ENCODE data around the gene SLC6A13. TPM values are rescaled to one million over a fixed set of nuclear protein-coding genes. Genes with fewer than 3 reads are reported as not detected.

The SLC6A13 gene
- total and polyA plus RNA-seq, 12 donors, result 0.87 to 6.1 (median 3.2) TPM

GRCh38 chr12:242496-242895 is 20.1 kb downstream of the SLC6A13 start:
- Histone ChIP-seq H3K4me3 (no peak overlapping the region), H3K27ac (no peak overlapping the region), H3K9me3 (peaks cover 0 to 15% (median 6%) of the 10 kb centered on the region in 11 donors), H3K27me3 (no peaks in the 10 kb centered on the region), H3K36me3 (no peaks in the 10 kb centered on the region), H3K4me1 (no peaks in the 10 kb centered on the region)
- WGBS, 2 donors, result 93% methylated on average over 15 of the region's 15 CpGs
- no peak for ATAC-seq
- intact Hi-C loops (cut with DNase I), result no loop called here
- no peak for DNase-seq
- TF ChIP-seq, protein P1, sequence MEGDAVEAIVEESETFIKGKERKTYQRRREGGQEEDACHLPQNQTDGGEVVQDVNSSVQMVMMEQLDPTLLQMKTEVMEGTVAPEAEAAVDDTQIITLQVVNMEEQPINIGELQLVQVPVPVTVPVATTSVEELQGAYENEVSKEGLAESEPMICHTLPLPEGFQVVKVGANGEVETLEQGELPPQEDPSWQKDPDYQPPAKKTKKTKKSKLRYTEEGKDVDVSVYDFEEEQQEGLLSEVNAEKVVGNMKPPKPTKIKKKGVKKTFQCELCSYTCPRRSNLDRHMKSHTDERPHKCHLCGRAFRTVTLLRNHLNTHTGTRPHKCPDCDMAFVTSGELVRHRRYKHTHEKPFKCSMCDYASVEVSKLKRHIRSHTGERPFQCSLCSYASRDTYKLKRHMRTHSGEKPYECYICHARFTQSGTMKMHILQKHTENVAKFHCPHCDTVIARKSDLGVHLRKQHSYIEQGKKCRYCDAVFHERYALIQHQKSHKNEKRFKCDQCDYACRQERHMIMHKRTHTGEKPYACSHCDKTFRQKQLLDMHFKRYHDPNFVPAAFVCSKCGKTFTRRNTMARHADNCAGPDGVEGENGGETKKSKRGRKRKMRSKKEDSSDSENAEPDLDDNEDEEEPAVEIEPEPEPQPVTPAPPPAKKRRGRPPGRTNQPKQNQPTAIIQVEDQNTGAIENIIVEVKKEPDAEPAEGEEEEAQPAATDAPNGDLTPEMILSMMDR (IDR thresholded peaks at IDR 0.05), result no peak

DNA sequence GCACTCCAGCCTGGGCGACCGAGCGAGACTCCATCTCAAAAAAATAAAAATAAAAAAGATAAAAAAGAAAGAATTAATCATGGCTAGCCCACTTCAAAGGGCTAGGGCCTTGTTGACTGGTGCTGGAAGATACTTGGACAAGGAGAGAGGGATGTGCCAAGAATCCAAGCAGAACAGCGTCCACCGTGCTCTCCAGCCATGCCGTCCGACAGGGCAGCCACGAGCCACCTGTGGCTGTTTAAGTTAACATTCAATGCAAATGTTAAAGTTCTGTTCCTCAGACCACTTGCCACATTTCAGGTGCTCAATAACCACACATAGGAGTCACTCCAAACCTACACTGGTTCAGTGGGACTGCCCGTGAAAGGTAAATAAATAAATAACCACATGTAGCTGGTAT is 21.4 kb downstream of the SLC6A13 start:
- no peak overlapping the region for H3K27ac ChIP-seq
- no peaks in the 10 kb centered on the region for H3K36me3 ChIP-seq
- ATAC-seq (no peak), DNase-seq (no peak)
- TF ChIP-seq, protein P1 (IDR thresholded peaks at IDR 0.05), result no peak
- no peaks in the 10 kb centered on the region for H3K4me1 ChIP-seq
- intact Hi-C loops (cut with DNase I), result no loop called here
- no peaks in the 10 kb centered on the region for H3K27me3 ChIP-seq
- peaks cover 0 to 12% (median 0%) of the 10 kb centered on the region in 11 donors for H3K9me3 ChIP-seq
- whole genome bisulfite sequencing, 2 donors, result 93 to 94% methylated on average over 9 of the region's 9 CpGs
- no peak overlapping the region for H3K4me3 ChIP-seq

GRCh38 chr12:240566-240965 is 22.1 kb downstream of the SLC6A13 start:
- no peaks in the 10 kb centered on the region for H3K4me1 ChIP-seq
- DNase-seq, result no peak
- H3K9me3 ChIP-seq, result peaks cover 0 to 17% (median 2%) of the 10 kb centered on the region in 11 donors
- TF ChIP-seq, protein P1 (IDR thresholded peaks at IDR 0.05), result no peak
- H3K36me3 ChIP-seq, result no peaks in the 10 kb centered on the region
- intact Hi-C loops (cut with DNase I), result no loop called here
- no peaks in the 10 kb centered on the region for H3K27me3 ChIP-seq
- no peak overlapping the region for H3K27ac ChIP-seq
- ATAC-seq, result no peak
- WGBS, 2 donors, result 90 to 94% methylated on average over 9 of the region's 9 CpGs
- no peak overlapping the region for H3K4me3 ChIP-seq

DNA sequence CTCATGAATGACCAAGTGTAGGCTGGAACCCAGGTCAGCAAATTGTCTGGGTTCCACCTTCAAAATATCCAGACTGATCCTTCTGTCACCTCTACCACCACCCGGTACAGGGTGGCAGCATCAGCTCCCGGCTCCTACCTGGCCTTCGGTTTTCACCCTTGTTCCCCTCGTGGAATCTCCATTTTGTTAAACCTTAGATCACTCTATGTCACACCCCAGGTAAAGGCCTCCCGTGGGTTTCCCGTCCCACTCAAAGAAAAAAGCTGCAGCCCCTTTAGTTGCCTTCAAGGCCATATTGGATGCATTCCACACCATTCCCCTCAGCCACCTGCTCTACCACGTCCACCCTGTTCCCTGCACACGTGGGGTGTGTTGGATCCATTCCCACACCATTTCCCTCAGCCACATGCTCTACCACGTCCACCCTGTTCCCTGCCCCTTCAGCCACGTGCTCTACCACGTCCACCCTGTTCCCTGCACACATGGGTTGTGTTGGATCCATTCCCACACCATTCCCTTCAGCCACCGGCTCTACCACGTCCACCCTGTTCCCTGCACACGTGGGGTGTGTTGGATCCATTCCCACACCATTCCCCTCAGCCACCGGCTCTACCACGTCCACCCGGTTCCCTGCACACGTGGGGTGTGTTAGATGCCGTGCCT is 23.8 kb downstream of the SLC6A13 start:
- TF ChIP-seq, protein P1 (IDR thresholded peaks at IDR 0.05), result no peak
- Histone ChIP-seq H3K4me3 (no peak overlapping the region), H3K27ac (no peak overlapping the region), H3K36me3 (no peaks in the 10 kb centered on the region), H3K9me3 (peaks cover 0 to 22% (median 2%) of the 10 kb centered on the region in 11 donors), H3K4me1 (no peaks in the 10 kb centered on the region), H3K27me3 (no peaks in the 10 kb centered on the region)
- ATAC-seq (no peak), DNase-seq (no peak)
- 68 to 75% methylated on average over 17 to 19 of the region's 19 CpGs for WGBS, 2 donors
- intact Hi-C loops (cut with DNase I), result loop anchor here in 1 of 10 donors (2.0 kb wide), 1 partner anchor 14 kb away; no protein-coding TSS in a partner anchor

Data from heart right ventricle (tissue), 16 donors.